Natural killer cell (primary cell): ENCODE data around the gene KHDRBS2. TPM values are rescaled to one million over a fixed set of nuclear protein-coding genes. Genes with fewer than 3 reads are reported as not detected.

Source experiments
- ATAC-seq, 3 donors: fragments of 150-1000 bp in 2 of 3; fragments of 200-7000 bp in 1 of 3; cut with Tn5 transposase; 1 replicate in 1 of 3; 2 replicates in 2 of 3; pipeline ENCODE4 v1.10.0; 2021; ENCODE audit warnings: mild to moderate bottlenecking in 2 of 3, moderate library complexity in 2 of 3
- DNase-seq, 2 donors: peaks; one replicate each; pipeline versions ENCODE4 v3.0.0 to v3.0.0-alpha.2; 2013 to 2021; ENCODE audit warnings: mixed read lengths in 1 of 2
- H3K27ac ChIP-seq: one replicate; pipeline ENCODE4 v1.5.1; 2013; ENCODE audit warnings: mild to moderate bottlenecking, low read length
- H3K27me3 ChIP-seq: one replicate; pipeline ENCODE4 v1.6.1; 2013; ENCODE audit warnings: low read length; ENCODE audit not compliant: control insufficient read depth, insufficient read depth
- H3K36me3 ChIP-seq: one replicate; pipeline ENCODE4 v1.6.1; 2013; ENCODE audit warnings: low read length; ENCODE audit not compliant: control insufficient read depth, insufficient read depth
- H3K4me1 ChIP-seq: one replicate; pipeline ENCODE4 v1.6.1; 2013; ENCODE audit warnings: low read length; ENCODE audit not compliant: control insufficient read depth, insufficient read depth
- H3K4me3 ChIP-seq: one replicate; pipeline ENCODE4 v1.5.1; 2013; ENCODE audit warnings: low read length
- H3K9me3 ChIP-seq: one replicate; pipeline ENCODE4 v1.6.1; 2013; ENCODE audit warnings: low read length; ENCODE audit not compliant: control insufficient read depth, insufficient read depth
- H3K27ac Mint-ChIP-seq, 2 donors: one replicate each; pipeline ENCODE4 v1.8.0; 2022; ENCODE audit warnings: mild to moderate bottlenecking in 2 of 2, mixed read lengths in 2 of 2, moderate library complexity in 1 of 2
- H3K27me3 Mint-ChIP-seq, 2 donors: one replicate each; pipeline ENCODE4 v1.8.0; 2022; ENCODE audit warnings: low read depth in 2 of 2, mixed read lengths in 2 of 2
- H3K36me3 Mint-ChIP-seq: one replicate; pipeline ENCODE4 v1.8.0; 2022; ENCODE audit warnings: mixed read lengths
- H3K4me1 Mint-ChIP-seq, 2 donors: one replicate each; pipeline ENCODE4 v1.8.0; 2022; ENCODE audit warnings: mixed read lengths in 2 of 2
- H3K4me3 Mint-ChIP-seq: one replicate; pipeline ENCODE4 v1.8.0; 2022; ENCODE audit warnings: mild to moderate bottlenecking, moderate library complexity, mixed read lengths
- H3K9me3 Mint-ChIP-seq, 2 donors: one replicate each; pipeline ENCODE4 v1.8.0; 2022; ENCODE audit warnings: mixed read lengths in 2 of 2
- WGBS: methylation state at CpG from one replicate; pipeline ENCODE4 v1.1.7; 2013; ENCODE audit warnings: missing lambda C conversion rate; ENCODE audit not compliant: insufficient coverage; 5-methylcytosine and 5-hydroxymethylcytosine counted together
- intact Hi-C: fragments of 100-400 bp; cut with micrococcal nuclease; formaldehyde crosslinking; loops from one replicate; pipeline ENCODE4 v1.14.2; 2022
- total RNA-seq, 4 donors: library from RNA; stranded (reverse); fragments of 120-200 nt in 1 of 4; gene quantifications; one replicate each; pipeline versions ENCODE4 v1.2.3 to v1.2.4, GENCODE V29; 2013 to 2022
- TF ChIP-seq, protein P1 (sequence below): fragments of 200-600 bp; IDR thresholded peaks from one replicate; pipeline ENCODE4 v1.8.0; 2022; ENCODE audit warnings: antibody characterized with exemption

KHDRBS2 gene
- total RNA-seq, result under 1 TPM in 2 of 3 donors, not detected in 1; 0.15 to 0.26 TPM
- 9.3 TPM for total RNA-seq (2013)

GRCh38 chr6:62285612-62286469 lies at the start of gene KHDRBS2:
Gene KHDRBS2, minus strand, starts transcription at chr6:62286225.
- ATAC-seq (peak; percentile 81 to 97 (median 95)), DNase-seq (peak; percentile 3 to 32)
- Mint-ChIP-seq H3K4me3 (peak within 1 kb of the TSS; percentile 77), H3K27me3 (peaks cover 4 to 7% of the 10 kb centered on the region in 2 donors), H3K36me3 (no peaks in the 10 kb centered on the region), H3K27ac (no peak within 1 kb of the TSS), H3K4me1 (peaks cover 4 to 10% of the 10 kb centered on the region in 2 donors), H3K9me3 (peaks cover 2 to 3% of the 10 kb centered on the region in 2 donors)
- no peaks in the 10 kb centered on the region for H3K27me3 ChIP-seq
- H3K27ac ChIP-seq, result no peak within 1 kb of the TSS
- H3K4me1 ChIP-seq, result peaks cover 8% of the 10 kb centered on the region
- intact Hi-C loops, result no loop called here
- H3K4me3 ChIP-seq, result peak within 1 kb of the TSS; percentile 58
- TF ChIP-seq, protein P1, sequence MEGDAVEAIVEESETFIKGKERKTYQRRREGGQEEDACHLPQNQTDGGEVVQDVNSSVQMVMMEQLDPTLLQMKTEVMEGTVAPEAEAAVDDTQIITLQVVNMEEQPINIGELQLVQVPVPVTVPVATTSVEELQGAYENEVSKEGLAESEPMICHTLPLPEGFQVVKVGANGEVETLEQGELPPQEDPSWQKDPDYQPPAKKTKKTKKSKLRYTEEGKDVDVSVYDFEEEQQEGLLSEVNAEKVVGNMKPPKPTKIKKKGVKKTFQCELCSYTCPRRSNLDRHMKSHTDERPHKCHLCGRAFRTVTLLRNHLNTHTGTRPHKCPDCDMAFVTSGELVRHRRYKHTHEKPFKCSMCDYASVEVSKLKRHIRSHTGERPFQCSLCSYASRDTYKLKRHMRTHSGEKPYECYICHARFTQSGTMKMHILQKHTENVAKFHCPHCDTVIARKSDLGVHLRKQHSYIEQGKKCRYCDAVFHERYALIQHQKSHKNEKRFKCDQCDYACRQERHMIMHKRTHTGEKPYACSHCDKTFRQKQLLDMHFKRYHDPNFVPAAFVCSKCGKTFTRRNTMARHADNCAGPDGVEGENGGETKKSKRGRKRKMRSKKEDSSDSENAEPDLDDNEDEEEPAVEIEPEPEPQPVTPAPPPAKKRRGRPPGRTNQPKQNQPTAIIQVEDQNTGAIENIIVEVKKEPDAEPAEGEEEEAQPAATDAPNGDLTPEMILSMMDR, result no peak
- no peaks in the 10 kb centered on the region for H3K36me3 ChIP-seq
- WGBS, result 3% methylated on average over 66 of the region's 66 CpGs
- H3K9me3 ChIP-seq, result no peaks in the 10 kb centered on the region

DNA sequence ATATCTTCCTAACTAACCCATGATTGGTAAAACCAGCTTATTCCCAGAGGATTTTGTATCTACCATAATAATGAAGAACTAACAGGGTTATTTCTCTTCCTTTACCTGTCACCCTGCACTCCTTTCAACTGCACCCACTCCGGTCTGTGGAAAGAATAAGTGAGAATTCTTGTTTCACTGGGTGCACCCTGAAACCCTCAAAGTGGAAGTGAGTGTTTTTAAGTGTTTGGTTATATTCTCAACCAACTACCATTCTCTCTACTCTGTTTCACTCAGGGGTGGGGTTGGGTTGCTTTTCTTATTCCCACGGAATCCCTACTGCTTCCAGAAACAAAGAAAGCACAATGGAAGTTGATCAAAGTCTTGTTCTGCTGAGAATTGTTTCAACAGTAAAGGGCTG lies 42.6 kb upstream of the KHDRBS2 start:
- H3K4me1 Mint-ChIP-seq, result no peaks in the 10 kb centered on the region
- H3K9me3 Mint-ChIP-seq, result peaks cover 11 to 25% of the 10 kb centered on the region in 2 donors
- no peaks in the 10 kb centered on the region for H3K36me3 ChIP-seq
- no peak for ATAC-seq
- no peaks in the 10 kb centered on the region for H3K4me1 ChIP-seq
- no peak overlapping the region for H3K27ac ChIP-seq
- intact Hi-C loops, result no loop called here
- no peak overlapping the region for H3K4me3 ChIP-seq
- H3K27me3 ChIP-seq, result no peaks in the 10 kb centered on the region
- H3K27ac Mint-ChIP-seq, result no peak overlapping the region
- no peaks in the 10 kb centered on the region for H3K9me3 ChIP-seq
- DNase-seq, result no peak
- WGBS, result no CpG with 5 or more reads among the region's 2 CpGs
- TF ChIP-seq, protein P1, result no peak
- no peaks in the 10 kb centered on the region for H3K27me3 Mint-ChIP-seq
- H3K4me3 Mint-ChIP-seq, result no peak overlapping the region
- H3K36me3 Mint-ChIP-seq, result peaks cover 8% of the 10 kb centered on the region

GRCh38 chr6:62324834-62325233 lies 38.8 kb upstream of the KHDRBS2 start:
- DNase-seq (no peak), ATAC-seq (no peak)
- 43% methylated on average over 2 of the region's 4 CpGs for WGBS
- Mint-ChIP-seq H3K4me1 (no peaks in the 10 kb centered on the region), H3K27ac (no peak overlapping the region), H3K27me3 (no peaks in the 10 kb centered on the region), H3K36me3 (peaks cover 15% of the 10 kb centered on the region), H3K4me3 (no peak overlapping the region), H3K9me3 (peaks cover 14 to 28% of the 10 kb centered on the region in 2 donors)
- H3K9me3 ChIP-seq, result no peaks in the 10 kb centered on the region
- TF ChIP-seq, protein P1, result no peak
- H3K27ac ChIP-seq, result no peak overlapping the region
- no peaks in the 10 kb centered on the region for H3K4me1 ChIP-seq
- H3K27me3 ChIP-seq, result no peaks in the 10 kb centered on the region
- H3K4me3 ChIP-seq, result no peak overlapping the region
- H3K36me3 ChIP-seq, result no peaks in the 10 kb centered on the region
- intact Hi-C loops, result no loop called here
